ENCODE measurements around the gene SUPT3H.
"Not testable (repeated sequence)": the region's sequence is repeated elsewhere in the genome, so short reads cannot be mapped to it uniquely, and the experiment has no call there.

DNA sequence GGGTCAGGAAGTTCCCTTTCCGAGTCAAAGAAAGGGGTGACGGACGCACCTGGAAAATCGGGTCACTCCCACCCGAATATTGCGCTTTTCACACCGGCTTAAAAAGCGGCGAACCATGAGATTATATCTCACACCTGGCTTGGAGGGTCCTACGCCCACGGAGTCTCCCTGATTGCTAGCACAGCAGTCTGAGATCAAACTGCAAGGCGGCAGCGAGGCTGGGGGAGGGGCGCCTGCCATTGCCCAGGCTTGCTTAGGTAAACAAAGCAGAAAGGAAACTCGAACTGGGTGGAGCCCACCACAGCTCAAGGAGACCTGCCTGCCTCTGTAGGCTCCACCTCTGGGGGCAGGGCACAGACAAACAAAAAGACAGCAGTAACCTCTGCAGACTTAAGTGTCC lies 315.1 kb downstream of the SUPT3H start:
- TF ChIP-seq, protein P1, sequence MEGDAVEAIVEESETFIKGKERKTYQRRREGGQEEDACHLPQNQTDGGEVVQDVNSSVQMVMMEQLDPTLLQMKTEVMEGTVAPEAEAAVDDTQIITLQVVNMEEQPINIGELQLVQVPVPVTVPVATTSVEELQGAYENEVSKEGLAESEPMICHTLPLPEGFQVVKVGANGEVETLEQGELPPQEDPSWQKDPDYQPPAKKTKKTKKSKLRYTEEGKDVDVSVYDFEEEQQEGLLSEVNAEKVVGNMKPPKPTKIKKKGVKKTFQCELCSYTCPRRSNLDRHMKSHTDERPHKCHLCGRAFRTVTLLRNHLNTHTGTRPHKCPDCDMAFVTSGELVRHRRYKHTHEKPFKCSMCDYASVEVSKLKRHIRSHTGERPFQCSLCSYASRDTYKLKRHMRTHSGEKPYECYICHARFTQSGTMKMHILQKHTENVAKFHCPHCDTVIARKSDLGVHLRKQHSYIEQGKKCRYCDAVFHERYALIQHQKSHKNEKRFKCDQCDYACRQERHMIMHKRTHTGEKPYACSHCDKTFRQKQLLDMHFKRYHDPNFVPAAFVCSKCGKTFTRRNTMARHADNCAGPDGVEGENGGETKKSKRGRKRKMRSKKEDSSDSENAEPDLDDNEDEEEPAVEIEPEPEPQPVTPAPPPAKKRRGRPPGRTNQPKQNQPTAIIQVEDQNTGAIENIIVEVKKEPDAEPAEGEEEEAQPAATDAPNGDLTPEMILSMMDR (IDR thresholded peaks at IDR 0.05): not testable (repeated sequence)
- TF ChIP-seq POLR2A (IDR thresholded peaks at IDR 0.05): not testable (repeated sequence)

Data from breast epithelium (tissue), 3 donors.